SK-N-SH (cell line): Measurements from ENCODE around the gene ARL2BP. TPM values are rescaled to one million over a fixed set of nuclear protein-coding genes. Genes with fewer than 3 reads are reported as not detected.

Source experiments
- CTCF ChIA-PET: fragments of 300-600, 350-600 bp; formaldehyde crosslinking; extraction: SDS; loops from one replicate; lab custom pipeline; 2021; lab: Yijun Ruan, JAX
- POLR2A ChIA-PET: fragments of 350-600 bp; sonication (Branson Sonifier 250); formaldehyde crosslinking; extraction: SDS; loops from one replicate; lab custom pipeline; 2020; ENCODE audit warnings: antibody characterized with exemption, inconsistent platforms; lab: Yijun Ruan, JAX
- DNase-seq: peaks from one replicate; pipeline ENCODE4 v3.0.0; 2012
- H2AFZ ChIP-seq: fragments of 200-600 bp; sonication (generic); 2 replicates; pipeline ENCODE4 v1.8.1; 2016; ENCODE audit warnings: antibody characterized with exemption, mild to moderate bottlenecking, low read depth
- H3F3A ChIP-seq: fragments of 200-600 bp; sonication (generic); replicated peaks from 2 replicates; pipeline ENCODE3; 2016; ENCODE audit warnings: antibody characterized with exemption, mild to moderate bottlenecking; ENCODE audit not compliant: insufficient read depth
- H3K27ac ChIP-seq, 2 experiments: fragments of 200-500 bp in 1 of 2; fragments of 200-600 bp in 1 of 2; sonication (Bioruptor generic) in 1 of 2; sonication (generic), shearing (Covaris generic) in 1 of 2; 2 replicates each; pipeline versions ENCODE4 v1.5.1 to v1.6.1; 2014 to 2016; ENCODE audit warnings: low read depth in 2 of 2, inconsistent platforms in 1 of 2, low read length in 1 of 2, mild to moderate bottlenecking in 1 of 2, mixed read lengths in 1 of 2
- H3K27me3 ChIP-seq: fragments of 200-600 bp; sonication (generic), shearing (Covaris generic); 2 replicates; pipeline ENCODE4 v1.6.1; 2016; ENCODE audit warnings: mixed run types; ENCODE audit not compliant: insufficient read depth
- H3K36me3 ChIP-seq, 2 experiments: fragments of 200-500 bp in 1 of 2; fragments of 200-600 bp in 1 of 2; sonication (Bioruptor generic) in 1 of 2; sonication (generic) in 1 of 2; replicated peaks in 1 of 2; 2 replicates each; pipeline versions ENCODE3 to v1.5.1; 2014 to 2016; ENCODE audit warnings: low read length in 1 of 2, mild to moderate bottlenecking in 1 of 2; ENCODE audit not compliant: insufficient read depth in 2 of 2, control insufficient read depth in 1 of 2
- H3K4me1 ChIP-seq, 2 experiments: fragments of 200-500 bp in 1 of 2; fragments of 200-600 bp in 1 of 2; sonication (Bioruptor generic) in 1 of 2; sonication (generic), shearing (Covaris generic) in 1 of 2; 2 replicates each; pipeline versions ENCODE4 v1.5.1 to v1.6.1; 2014 to 2016; ENCODE audit warnings: low read depth in 1 of 2, low read length in 1 of 2, mixed run types in 1 of 2; ENCODE audit not compliant: insufficient read depth in 2 of 2, control insufficient read depth in 1 of 2
- H3K4me2 ChIP-seq: fragments of 200-600 bp; sonication (generic), shearing (Covaris generic); 2 replicates; pipeline ENCODE4 v1.6.1; 2017; ENCODE audit warnings: mixed run types
- H3K4me3 ChIP-seq, 2 experiments: fragments of 200-500 bp in 1 of 2; fragments of 200-600 bp in 1 of 2; sonication (Bioruptor generic) in 1 of 2; sonication (generic), shearing (Covaris generic) in 1 of 2; 2 replicates each; pipeline versions ENCODE4 v1.5.1 to v1.8.1; 2014 to 2016; ENCODE audit warnings: low read depth in 2 of 2, inconsistent platforms in 1 of 2, low read length in 1 of 2, mild to moderate bottlenecking in 1 of 2, mixed read lengths in 1 of 2, moderate library complexity in 1 of 2
- H3K79me2 ChIP-seq: fragments of 200-600 bp; sonication (generic); 2 replicates; pipeline ENCODE4 v1.8.1; 2017; ENCODE audit warnings: mild to moderate bottlenecking; ENCODE audit not compliant: insufficient read depth
- H3K9ac ChIP-seq: fragments of 200-600 bp; sonication (generic); 2 replicates; pipeline ENCODE4 v1.6.1; 2017; ENCODE audit warnings: mixed run types
- H3K9me2 ChIP-seq: fragments of 200-600 bp; sonication (generic); 2 replicates; pipeline ENCODE4 v1.6.1; 2017; ENCODE audit warnings: mixed run types
- H3K9me3 ChIP-seq: fragments of 200-600 bp; sonication (generic); 2 replicates; pipeline ENCODE4 v1.6.1; 2017; ENCODE audit warnings: mixed run types, mild to moderate bottlenecking, moderate library complexity
- H4K20me1 ChIP-seq: fragments of 200-600 bp; sonication (generic); 2 replicates; pipeline ENCODE4 v1.6.1; 2017; ENCODE audit warnings: mild to moderate bottlenecking, mixed run types; ENCODE audit not compliant: insufficient read depth
- CHD2 ChIP-seq: fragments of 150-350 bp; IDR thresholded peaks from 2 replicates; pipeline ENCODE4 v1.6.1; 2018; ENCODE audit warnings: low read length; ENCODE audit not compliant: partially characterized antibody
- CTCF ChIP-seq: fragments of 200-600 bp; sonication (generic); IDR thresholded peaks from 2 replicates; pipeline ENCODE4 v1.6.1; 2017; ENCODE audit warnings: antibody characterized with exemption, mild to moderate bottlenecking, moderate library complexity
- FOXJ3 ChIP-seq: sonication (generic); formaldehyde crosslinking; IDR thresholded peaks from 2 replicates; pipeline ENCODE4 v1.5.1; 2020; ENCODE audit warnings: mild to moderate bottlenecking, missing genetic modification reagents
- GABPA ChIP-seq: IDR thresholded peaks from 2 replicates; pipeline ENCODE4 v1.4.0; 2012; ENCODE audit warnings: low read depth, mild to moderate bottlenecking
- GATA2 ChIP-seq: sonication (generic); formaldehyde crosslinking; IDR thresholded peaks from 2 replicates; pipeline ENCODE4 v1.5.0; 2020; ENCODE audit warnings: mild to moderate bottlenecking, missing genetic modification reagents
- JUND ChIP-seq: IDR thresholded peaks from 2 replicates; pipeline ENCODE4 v1.4.0; 2012
- MEF2A ChIP-seq: IDR thresholded peaks from 2 replicates; pipeline ENCODE4 v1.4.0; 2012; ENCODE audit warnings: low read depth, borderline replicate concordance
- RCOR1 ChIP-seq: fragments of 150-350 bp; IDR thresholded peaks from 2 replicates; pipeline ENCODE4 v1.6.1; 2017; ENCODE audit warnings: antibody characterized with exemption, low read length
- REST ChIP-seq: IDR thresholded peaks from 2 replicates; pipeline ENCODE4 v1.6.1; 2012; ENCODE audit warnings: mild to moderate bottlenecking, low read depth, low read length, moderate library complexity
- RXRA ChIP-seq: IDR thresholded peaks from 2 replicates; pipeline ENCODE4 v1.4.0; 2012; ENCODE audit warnings: low read depth, mild to moderate bottlenecking, borderline replicate concordance
- SIN3A ChIP-seq: IDR thresholded peaks from 2 replicates; pipeline ENCODE4 v1.6.1; 2012; ENCODE audit warnings: low read depth, mild to moderate bottlenecking, low read length, moderate library complexity, borderline replicate concordance
- TCF12 ChIP-seq: IDR thresholded peaks from 2 replicates; pipeline ENCODE4 v1.4.0; 2012
- USF1 ChIP-seq: IDR thresholded peaks from 2 replicates; pipeline ENCODE4 v1.4.0; 2012; ENCODE audit warnings: low read depth, borderline replicate concordance
- WGBS: methylation state at CpG from one replicate; pipeline ENCODE4 v1.1.6; 2017; ENCODE audit warnings: low lambda C conversion rate; 5-methylcytosine and 5-hydroxymethylcytosine counted together
- polyA plus RNA-seq, 3 experiments: library from polyadenylated mRNA; depleted of rRNA; stranded (reverse); fragments of >200 nt; gene quantifications; 2 replicates each; pipeline ENCODE4 v1.2.3, GENCODE V29; 2012
- TF ChIP-seq, protein P1 (sequence below): fragments of 150-350 bp; IDR thresholded peaks from 2 replicates; pipeline ENCODE4 v1.6.1; 2017; ENCODE audit warnings: antibody characterized with exemption, low read length, low read depth, borderline replicate concordance
- TF ChIP-seq, protein P2 (sequence below): fragments of 150-350 bp; IDR thresholded peaks from 2 replicates; pipeline ENCODE4 v1.6.1; 2016; ENCODE audit warnings: mild to moderate bottlenecking, low read depth, low read length

ARL2BP gene
- polyA plus RNA-seq, 1 of the 3 experiments (the other 2 are of a cell fraction), result 61.8 TPM

DNA sequence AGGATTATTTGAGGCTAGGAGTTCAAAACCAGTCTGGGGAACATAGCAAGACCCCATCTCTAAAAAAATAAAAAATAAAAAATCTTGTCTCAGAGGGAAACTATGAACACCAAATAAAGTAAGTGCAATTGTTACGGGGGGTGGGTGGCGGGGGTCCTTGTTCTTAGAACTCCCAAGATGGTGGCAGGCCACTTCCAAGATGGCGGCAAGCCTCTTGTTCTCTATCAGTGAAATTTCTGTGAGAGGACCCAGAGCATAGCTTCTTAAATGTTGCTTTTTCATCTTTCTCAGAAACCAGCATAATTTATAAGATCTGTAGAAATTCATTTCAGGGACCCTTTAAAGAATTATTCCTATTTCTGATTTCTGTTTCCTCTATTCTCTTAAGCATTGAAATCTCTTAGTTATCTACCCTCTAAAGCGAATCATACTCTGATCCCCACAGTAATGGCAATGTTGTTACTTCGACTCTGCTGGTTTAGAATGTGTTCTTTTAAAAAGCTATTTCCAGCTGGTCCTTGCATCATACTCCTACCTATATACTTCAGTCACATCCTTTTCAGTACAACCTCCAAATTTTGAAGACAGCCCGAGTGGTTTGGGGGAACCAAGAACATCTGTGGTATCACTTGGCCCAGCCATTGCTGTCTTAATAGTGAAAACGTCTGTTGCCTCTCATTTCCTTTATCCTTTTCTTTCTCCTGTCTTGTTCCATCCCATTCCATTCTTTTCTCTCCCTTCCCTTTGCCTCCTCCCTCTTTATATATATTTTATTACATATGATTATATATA lies 42.8 kb upstream of the ARL2BP start:
- Histone ChIP-seq H3K36me3 (peaks cover 26 to 34% of the 10 kb centered on the region in 2 experiments), H4K20me1 (no peaks in the 10 kb centered on the region), H3F3A (peaks cover 6% of the 10 kb centered on the region), H3K27me3 (no peaks in the 10 kb centered on the region), H3K4me1 (peaks cover 0 to 8% of the 10 kb centered on the region in 2 experiments; a peak in 2 of 4 replicates), H3K27ac (no peak overlapping the region), H3K4me3 (no peak overlapping the region), H3K9me2 (no peaks in the 10 kb centered on the region), H3K9me3 (no peaks in the 10 kb centered on the region), H2AFZ (no peak overlapping the region), H3K9ac (no peak overlapping the region), H3K79me2 (peaks cover 62% of the 10 kb centered on the region), H3K4me2 (no peak overlapping the region)
- TF ChIP-seq TCF12 (no peak), GATA2 (CRISPR knock-in tag) (no peak), CHD2 (no peak), GABPA (no peak), MEF2A (no peak), FOXJ3 (CRISPR knock-in tag) (no peak), RXRA (no peak), CTCF (no peak), SIN3A (no peak), REST (no peak), RCOR1 (no peak), JUND (no peak), USF1 (no peak)
- TF ChIP-seq, protein P1, sequence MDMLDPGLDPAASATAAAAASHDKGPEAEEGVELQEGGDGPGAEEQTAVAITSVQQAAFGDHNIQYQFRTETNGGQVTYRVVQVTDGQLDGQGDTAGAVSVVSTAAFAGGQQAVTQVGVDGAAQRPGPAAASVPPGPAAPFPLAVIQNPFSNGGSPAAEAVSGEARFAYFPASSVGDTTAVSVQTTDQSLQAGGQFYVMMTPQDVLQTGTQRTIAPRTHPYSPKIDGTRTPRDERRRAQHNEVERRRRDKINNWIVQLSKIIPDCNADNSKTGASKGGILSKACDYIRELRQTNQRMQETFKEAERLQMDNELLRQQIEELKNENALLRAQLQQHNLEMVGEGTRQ, result no peak
- TF ChIP-seq, protein P2, sequence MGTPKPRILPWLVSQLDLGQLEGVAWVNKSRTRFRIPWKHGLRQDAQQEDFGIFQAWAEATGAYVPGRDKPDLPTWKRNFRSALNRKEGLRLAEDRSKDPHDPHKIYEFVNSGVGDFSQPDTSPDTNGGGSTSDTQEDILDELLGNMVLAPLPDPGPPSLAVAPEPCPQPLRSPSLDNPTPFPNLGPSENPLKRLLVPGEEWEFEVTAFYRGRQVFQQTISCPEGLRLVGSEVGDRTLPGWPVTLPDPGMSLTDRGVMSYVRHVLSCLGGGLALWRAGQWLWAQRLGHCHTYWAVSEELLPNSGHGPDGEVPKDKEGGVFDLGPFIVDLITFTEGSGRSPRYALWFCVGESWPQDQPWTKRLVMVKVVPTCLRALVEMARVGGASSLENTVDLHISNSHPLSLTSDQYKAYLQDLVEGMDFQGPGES, result no peak
- CTCF ChIA-PET, result no interaction called here
- no peak for DNase-seq
- WGBS, result 95% methylated on average over 7 of the region's 7 CpGs
- POLR2A ChIA-PET, result no interaction called here
